ENCODE data around the gene PTGES3L.
A peak's percentile ranks its signal among the peaks of the same experiment; 100 is the strongest.

PTGES3L gene

GRCh38 chr17:42999003-42999525 lies 19.2 kb upstream of the PTGES3L start:
- TF ChIP-seq TEAD4 (IDR thresholded peaks at IDR 0.05) (no peak), RAD21 (IDR thresholded peaks at IDR 0.05; ENCODE audit: low read depth) (no peak), TAF1 (IDR thresholded peaks at IDR 0.05; ENCODE audit: low read depth) (no peak), EGR1 (IDR thresholded peaks at IDR 0.05) (no peak), REST (IDR thresholded peaks at IDR 0.05; ENCODE audit: low read depth) (no peak), FOXM1 (IDR thresholded peaks at IDR 0.05; ENCODE audit: borderline replicate concordance, low read depth) (no peak), USF1 (IDR thresholded peaks at IDR 0.05) (no peak), YY1 (IDR thresholded peaks at IDR 0.05; ENCODE audit: low read depth) (no peak)
- TF ChIP-seq, protein P1, sequence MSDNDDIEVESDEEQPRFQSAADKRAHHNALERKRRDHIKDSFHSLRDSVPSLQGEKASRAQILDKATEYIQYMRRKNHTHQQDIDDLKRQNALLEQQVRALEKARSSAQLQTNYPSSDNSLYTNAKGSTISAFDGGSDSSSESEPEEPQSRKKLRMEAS (IDR thresholded peaks at IDR 0.05), result no peak

DNA sequence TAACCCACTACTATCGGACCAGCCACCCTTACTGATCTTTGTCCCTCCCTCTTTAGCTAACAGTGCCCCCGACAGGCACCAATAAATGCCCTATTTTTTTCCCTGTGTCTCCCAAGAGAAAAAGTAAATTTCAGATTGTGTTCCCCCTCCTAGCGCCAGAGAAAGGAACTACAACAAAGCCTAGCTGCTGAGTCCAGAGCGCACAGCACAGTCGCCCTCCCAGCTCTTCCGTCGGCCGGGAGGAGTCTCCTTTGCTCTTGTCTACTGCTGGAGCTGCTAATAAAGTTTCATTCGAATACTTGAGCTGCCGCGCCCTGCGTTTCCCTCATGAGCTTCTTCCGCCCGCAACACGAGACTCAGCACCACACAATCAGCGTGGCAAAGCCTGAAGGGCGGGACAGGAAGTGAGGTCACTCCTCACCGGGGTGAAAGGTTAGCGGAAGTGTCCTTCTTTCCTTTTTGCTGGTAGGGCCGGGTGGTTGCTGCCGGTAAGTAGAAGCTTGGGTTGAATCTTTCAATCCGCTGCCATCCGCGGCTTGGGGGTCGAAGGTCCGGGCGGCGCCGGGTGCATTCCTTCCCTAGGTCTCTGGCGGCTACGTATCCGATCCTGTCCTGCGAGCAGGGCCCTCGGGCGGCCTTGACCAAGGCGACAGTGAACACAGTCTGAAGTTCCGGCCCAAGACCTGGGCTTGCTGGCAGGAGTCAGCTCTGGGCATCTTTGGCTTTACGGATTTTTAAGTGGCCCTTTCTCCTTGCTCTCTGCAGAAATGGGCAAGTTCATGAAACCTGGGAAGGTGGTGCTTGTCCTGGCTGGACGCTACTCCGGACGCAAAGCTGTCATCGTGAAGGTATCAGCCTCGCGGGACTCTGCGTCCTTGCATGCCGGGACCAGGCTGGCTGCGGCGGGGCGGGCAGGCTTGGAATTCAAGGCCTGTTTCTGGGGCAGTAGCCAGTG lies 18.4 kb upstream of the PTGES3L start, which contains the start of gene RPL27:
TSS of gene RPL27 (plus strand) at position 436 of the 955 bp plus-strand sequence. CDS start at position 768, 332 bp downstream.
- TF ChIP-seq ZBTB7A (IDR thresholded peaks at IDR 0.05; ENCODE audit: low read depth), result no peak
- TF ChIP-seq, protein P1 (IDR thresholded peaks at IDR 0.05), result peak; percentile 93
- TF ChIP-seq YY1 (IDR thresholded peaks at IDR 0.05; ENCODE audit: low read depth), result peak; percentile 69
- peak; percentile 85 for TF ChIP-seq USF1 (IDR thresholded peaks at IDR 0.05)
- TF ChIP-seq CREB1 (IDR thresholded peaks at IDR 0.05; ENCODE audit: low read depth), result peak; percentile 87
- no peak for TF ChIP-seq REST (IDR thresholded peaks at IDR 0.05; ENCODE audit: low read depth)
- peak; percentile 91 for TF ChIP-seq TEAD4 (IDR thresholded peaks at IDR 0.05)
- peak; percentile 64 for TF ChIP-seq RAD21 (IDR thresholded peaks at IDR 0.05; ENCODE audit: low read depth)
- TF ChIP-seq TAF1 (IDR thresholded peaks at IDR 0.05; ENCODE audit: low read depth), result peak; percentile 99
- peak; percentile 26; the same call in 1 of the 2 replicates for TF ChIP-seq NFIC (IDR thresholded peaks at IDR 0.05)
- peak; percentile 88 for TF ChIP-seq TCF12 (IDR thresholded peaks at IDR 0.05; ENCODE audit: low read depth)
- TF ChIP-seq EP300 (IDR thresholded peaks at IDR 0.05; ENCODE audit: borderline replicate concordance), result peak; percentile 50; the same call in 1 of the 2 replicates
- TF ChIP-seq CEBPB (IDR thresholded peaks at IDR 0.05), result peak; percentile 39; the same call in 1 of the 2 replicates
- peak; percentile 26; the same call in 1 of the 2 replicates for TF ChIP-seq EGR1 (IDR thresholded peaks at IDR 0.05)
- TF ChIP-seq FOXM1 (IDR thresholded peaks at IDR 0.05; ENCODE audit: borderline replicate concordance, low read depth), result 0 out of 2 replicates have a peak, but pooled peaks have one; percentile 66

GRCh38 chr17:42997390-42997983 lies 17.6 kb upstream of the PTGES3L start:
- TF ChIP-seq REST (IDR thresholded peaks at IDR 0.05; ENCODE audit: low read depth) (no peak), CREB1 (IDR thresholded peaks at IDR 0.05; ENCODE audit: low read depth) (no peak), EP300 (IDR thresholded peaks at IDR 0.05; ENCODE audit: borderline replicate concordance) (no peak), TCF12 (IDR thresholded peaks at IDR 0.05; ENCODE audit: low read depth) (no peak), RAD21 (IDR thresholded peaks at IDR 0.05; ENCODE audit: low read depth) (no peak), NFIC (IDR thresholded peaks at IDR 0.05) (no peak), FOXM1 (IDR thresholded peaks at IDR 0.05; ENCODE audit: borderline replicate concordance, low read depth) (no peak), USF1 (IDR thresholded peaks at IDR 0.05) (no peak), ZBTB7A (IDR thresholded peaks at IDR 0.05; ENCODE audit: low read depth) (no peak), TEAD4 (IDR thresholded peaks at IDR 0.05) (no peak)
- TF ChIP-seq, protein P1 (IDR thresholded peaks at IDR 0.05), result no peak

Data from Ishikawa (cell line).